Astrocyte of the hippocampus (primary cell): Measurements from ENCODE around the gene CACNA2D2.

ENCODE experiments used
- DNase-seq: peaks from one replicate; pipeline ENCODE4 v3.0.0; 2011; ENCODE audit warnings: low read depth, low spot score

The CACNA2D2 gene

GRCh38 chr3:50502225-50502583 lies 1.2 kb downstream of the CACNA2D2 start:
- no peak for DNase-seq

GRCh38 chr3:50495609-50496423 lies 7.6 kb downstream of the CACNA2D2 start:
- DNase-seq = no peak

- DNase-seq = no peak
Observed at GRCh38 chr3:50494126-50494525, 9.3 kb downstream of the CACNA2D2 start.

- DNase-seq = no peak
Observed at GRCh38 chr3:50493623-50494022, 9.8 kb downstream of the CACNA2D2 start.

GRCh38 chr3:50493086-50493485 lies 10.3 kb downstream of the CACNA2D2 start:
- DNase-seq = no peak

GRCh38 chr3:50491023-50491422 lies 12.4 kb downstream of the CACNA2D2 start:
- no peak for DNase-seq

GRCh38 chr3:50490424-50490823 lies 13.0 kb downstream of the CACNA2D2 start:
- DNase-seq = no peak

GRCh38 chr3:50487181-50487580 lies 16.3 kb downstream of the CACNA2D2 start:
- no peak for DNase-seq

- DNase-seq = peak; percentile 29
Observed at GRCh38 chr3:50486219-50486888, 17.1 kb downstream of the CACNA2D2 start.

GRCh38 chr3:50484722-50485121 lies 18.7 kb downstream of the CACNA2D2 start:
- DNase-seq = no peak

- DNase-seq = no peak
Observed at GRCh38 chr3:50483374-50483773, 20.1 kb downstream of the CACNA2D2 start.

GRCh38 chr3:50481992-50482391 lies 21.4 kb downstream of the CACNA2D2 start:
- DNase-seq = no peak

GRCh38 chr3:50480471-50480870 lies 23.0 kb downstream of the CACNA2D2 start:
- no peak for DNase-seq

GRCh38 chr3:50479523-50479922 lies 23.9 kb downstream of the CACNA2D2 start:
- no peak for DNase-seq

GRCh38 chr3:50478671-50479260 lies 24.7 kb downstream of the CACNA2D2 start:
- no peak for DNase-seq

GRCh38 chr3:50478051-50478450 lies 25.4 kb downstream of the CACNA2D2 start:
- no peak for DNase-seq

GRCh38 chr3:50475348-50475747 lies 28.1 kb downstream of the CACNA2D2 start:
- no peak for DNase-seq

GRCh38 chr3:50474717-50475116 lies 28.7 kb downstream of the CACNA2D2 start:
- peak; percentile 19 for DNase-seq

- DNase-seq = no peak
Observed at GRCh38 chr3:50473768-50474167, 29.7 kb downstream of the CACNA2D2 start.

- DNase-seq = no peak
Observed at GRCh38 chr3:50472958-50473357, 30.5 kb downstream of the CACNA2D2 start.

- DNase-seq = no peak
Observed at GRCh38 chr3:50470658-50471057, 32.8 kb downstream of the CACNA2D2 start.

- DNase-seq = no peak
Observed at GRCh38 chr3:50467919-50468318, 35.5 kb downstream of the CACNA2D2 start.

- no peak for DNase-seq
Observed at GRCh38 chr3:50466177-50466576, 37.3 kb downstream of the CACNA2D2 start.
